ENCODE results near the gene GRM6.

The GRM6 gene

GRCh38 chr5:178983728-178984127, 11.4 kb downstream of the GRM6 start:
- no peak for DNase-seq

- DNase-seq: no peak
Observed at GRCh38 chr5:178982941-178983340, 12.2 kb downstream of the GRM6 start.

- no peak for DNase-seq
Observed at GRCh38 chr5:178981381-178981780, 13.7 kb downstream of the GRM6 start.

- DNase-seq: no peak
Observed at GRCh38 chr5:178965465-178966055, 29.6 kb downstream of the GRM6 start.

- peak; percentile 16 for DNase-seq
Observed at GRCh38 chr5:178941361-178941760, 53.8 kb downstream of the GRM6 start.

- DNase-seq: peak; percentile 96
Observed at GRCh38 chr5:178940569-178941360, 54.4 kb downstream of the GRM6 start, which contains the start of gene ZNF454. TSS of gene ZNF454 (plus strand) at chr5:178941198. CDS start at chr5:178942792, 1,594 bp downstream.

GRCh38 chr5:178931846-178932760, 63.0 kb downstream of the GRM6 start:
- no peak for DNase-seq
